AG08396 (cell line): ENCODE results near the gene DENND4B.

Source experiments
- DNase-seq: peaks from one replicate; pipeline ENCODE4 v3.0.0; 2012; ENCODE audit warnings: low spot score, mixed read lengths

Gene DENND4B

GRCh38 chr1:153882296-153882912, 64.1 kb downstream of the DENND4B start:
- DNase-seq: no peak

- peak; percentile 45 for DNase-seq
Observed at GRCh38 chr1:153881751-153882150, 64.8 kb downstream of the DENND4B start.

GRCh38 chr1:153880962-153881361, 65.6 kb downstream of the DENND4B start:
- peak; percentile 75 for DNase-seq

- DNase-seq: no peak
Observed at GRCh38 chr1:153880024-153880423, 66.5 kb downstream of the DENND4B start.
